NB4 (cell line): Measurements from ENCODE around the gene SLC26A9.

Experiments
- POLR2A ChIP-seq: IDR thresholded peaks from 2 replicates; pipeline ENCODE4 v1.6.1; 2011; ENCODE audit warnings: mild to moderate bottlenecking; ENCODE audit not compliant: insufficient read length; ENCODE audit errors: extremely low read depth
- TF ChIP-seq, protein P1 (sequence below): IDR thresholded peaks from one replicate; pipeline ENCODE4 v1.5.1; 2012; ENCODE audit warnings: low read depth, low read length

DNA sequence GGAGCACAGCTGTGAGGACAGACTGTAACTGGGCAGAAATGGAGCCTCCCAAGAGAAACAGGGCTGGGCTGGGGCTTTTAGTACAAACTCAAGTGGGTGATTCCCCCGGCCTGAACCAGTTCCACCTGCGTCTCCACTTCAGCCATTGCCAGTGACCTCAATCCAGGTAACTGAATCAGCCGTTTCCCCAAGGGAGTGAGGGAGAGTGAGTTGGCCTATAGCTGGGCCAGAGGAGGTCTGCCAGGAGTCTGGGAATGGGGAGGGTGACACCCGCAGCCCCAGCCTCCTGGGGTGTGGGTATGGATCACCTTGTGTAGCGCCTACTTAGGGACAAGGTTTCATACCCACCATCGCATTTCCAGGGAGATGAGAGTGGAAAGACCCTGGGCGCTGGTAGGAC is 8.5 kb downstream of the SLC26A9 start:
- TF ChIP-seq, protein P1, sequence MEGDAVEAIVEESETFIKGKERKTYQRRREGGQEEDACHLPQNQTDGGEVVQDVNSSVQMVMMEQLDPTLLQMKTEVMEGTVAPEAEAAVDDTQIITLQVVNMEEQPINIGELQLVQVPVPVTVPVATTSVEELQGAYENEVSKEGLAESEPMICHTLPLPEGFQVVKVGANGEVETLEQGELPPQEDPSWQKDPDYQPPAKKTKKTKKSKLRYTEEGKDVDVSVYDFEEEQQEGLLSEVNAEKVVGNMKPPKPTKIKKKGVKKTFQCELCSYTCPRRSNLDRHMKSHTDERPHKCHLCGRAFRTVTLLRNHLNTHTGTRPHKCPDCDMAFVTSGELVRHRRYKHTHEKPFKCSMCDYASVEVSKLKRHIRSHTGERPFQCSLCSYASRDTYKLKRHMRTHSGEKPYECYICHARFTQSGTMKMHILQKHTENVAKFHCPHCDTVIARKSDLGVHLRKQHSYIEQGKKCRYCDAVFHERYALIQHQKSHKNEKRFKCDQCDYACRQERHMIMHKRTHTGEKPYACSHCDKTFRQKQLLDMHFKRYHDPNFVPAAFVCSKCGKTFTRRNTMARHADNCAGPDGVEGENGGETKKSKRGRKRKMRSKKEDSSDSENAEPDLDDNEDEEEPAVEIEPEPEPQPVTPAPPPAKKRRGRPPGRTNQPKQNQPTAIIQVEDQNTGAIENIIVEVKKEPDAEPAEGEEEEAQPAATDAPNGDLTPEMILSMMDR = no peak
- no peak for TF ChIP-seq POLR2A
